ENCODE results near the gene ELOVL6. TPM values are rescaled to one million over a fixed set of nuclear protein-coding genes. Genes with fewer than 3 reads are reported as not detected.

ELOVL6 gene
- total and polyA plus RNA-seq, 4 donors = 19.5 to 38.8 (median 37.5) TPM

- TF ChIP-seq YY1 (IDR thresholded peaks at IDR 0.05) = no peak
- TF ChIP-seq SP1 (IDR thresholded peaks at IDR 0.05) = no peak
- no peak for TF ChIP-seq ATF3 (IDR thresholded peaks at IDR 0.05)
- no peak for TF ChIP-seq RXRA (IDR thresholded peaks at IDR 0.05)
- TF ChIP-seq NR2F2 (IDR thresholded peaks at IDR 0.05) = no peak
- no peak for TF ChIP-seq HNF4G (IDR thresholded peaks at IDR 0.05)
- TF ChIP-seq JUND (IDR thresholded peaks at IDR 0.05) = no peak
- no peak for TF ChIP-seq HNF4A (conservative IDR thresholded peaks at IDR 0.05)
These were observed 66.5 kb downstream of the ELOVL6 start (continued) for GRCh38 chr4:110131916-110132315.

- Histone ChIP-seq H3K27ac (ENCODE audit: low read depth in 1 of 2, low read length in 2 of 2) (no peak overlapping the region), H3K27me3 (ENCODE audit: control insufficient read depth in 4 of 4, insufficient read depth in 4 of 4, low read length in 3 of 4) (no peaks in the 10 kb centered on the region), H3K9me3 (ENCODE audit: control insufficient read depth in 4 of 4, low read length in 3 of 4) (no peaks in the 10 kb centered on the region), H3K4me3 (ENCODE audit: low read depth in 1 of 3, low read length in 3 of 3) (no peak overlapping the region), H3K9ac (ENCODE audit: low read depth in 1 of 2, low read length in 2 of 2) (no peak overlapping the region), H3K4me1 (ENCODE audit: control insufficient read depth in 4 of 4, insufficient read depth in 4 of 4, low read length in 3 of 4) (peaks cover 6 to 12% (median 9%) of the 10 kb centered on the region in 4 donors), H3K36me3 (ENCODE audit: control insufficient read depth in 4 of 4, insufficient read depth in 3 of 4, low read depth in 1 of 4, low read length in 3 of 4) (no peaks in the 10 kb centered on the region)
- DNase-seq (ENCODE audit: low spot score) = no peak
- 77% methylated on average over 4 of the region's 4 CpGs for WGBS
- TF ChIP-seq ATF3 (IDR thresholded peaks at IDR 0.05) (no peak), JUND (IDR thresholded peaks at IDR 0.05) (peak in 1 of 2 donors; percentile 34), ZBTB33 (IDR thresholded peaks at IDR 0.05) (no peak), EGR1 (IDR thresholded peaks at IDR 0.05; ENCODE audit: low read depth in 2 of 2) (no peak), CTCF (IDR thresholded peaks at IDR 0.05; ENCODE audit: low read depth, low read length, missing input control) (no peak), HNF4A (conservative IDR thresholded peaks at IDR 0.05) (peak; percentile 68), GABPA (IDR thresholded peaks at IDR 0.05 in 1 of 2, conservative IDR thresholded peaks at IDR 0.05 in 1 of 2) (no peak), REST (IDR thresholded peaks at IDR 0.05) (no peak), FOXA1 (IDR thresholded peaks at IDR 0.05) (no peak), FOXA2 (IDR thresholded peaks at IDR 0.05) (no peak), MAX (IDR thresholded peaks at IDR 0.05) (no peak), RXRA (IDR thresholded peaks at IDR 0.05) (no peak)
These were observed 67.6 kb downstream of the ELOVL6 start for GRCh38 chr4:110130576-110131358.
